ENCODE measurements around the gene FOXO3.

- TF ChIP-seq CTCF (conservative IDR thresholded peaks at IDR 0.05 in 1 of 2, IDR thresholded peaks at IDR 0.05 in 1 of 2; ENCODE audit: extremely low read depth in 1 of 2, insufficient read depth in 1 of 2, low read depth in 1 of 2, low read length in 2 of 2) (no peak), EZH2 (IDR thresholded peaks at IDR 0.05; ENCODE audit: borderline replicate concordance, low read length) (no peak)
Observed at GRCh38 chr6:108726726-108727339, 166.1 kb downstream of the FOXO3 start.

All from mammary epithelial cell (primary cell).